Measurements from ENCODE around the gene ANKS3. TPM values are rescaled to one million over a fixed set of nuclear protein-coding genes. Genes with fewer than 3 reads are reported as not detected.
"Not testable (repeated sequence)": the region's sequence is repeated elsewhere in the genome, so short reads cannot be mapped to it uniquely, and the experiment has no call there.

ANKS3 gene
- total RNA-seq, 2 donors from 2014 or later: 10.1 to 23.2 TPM

DNA sequence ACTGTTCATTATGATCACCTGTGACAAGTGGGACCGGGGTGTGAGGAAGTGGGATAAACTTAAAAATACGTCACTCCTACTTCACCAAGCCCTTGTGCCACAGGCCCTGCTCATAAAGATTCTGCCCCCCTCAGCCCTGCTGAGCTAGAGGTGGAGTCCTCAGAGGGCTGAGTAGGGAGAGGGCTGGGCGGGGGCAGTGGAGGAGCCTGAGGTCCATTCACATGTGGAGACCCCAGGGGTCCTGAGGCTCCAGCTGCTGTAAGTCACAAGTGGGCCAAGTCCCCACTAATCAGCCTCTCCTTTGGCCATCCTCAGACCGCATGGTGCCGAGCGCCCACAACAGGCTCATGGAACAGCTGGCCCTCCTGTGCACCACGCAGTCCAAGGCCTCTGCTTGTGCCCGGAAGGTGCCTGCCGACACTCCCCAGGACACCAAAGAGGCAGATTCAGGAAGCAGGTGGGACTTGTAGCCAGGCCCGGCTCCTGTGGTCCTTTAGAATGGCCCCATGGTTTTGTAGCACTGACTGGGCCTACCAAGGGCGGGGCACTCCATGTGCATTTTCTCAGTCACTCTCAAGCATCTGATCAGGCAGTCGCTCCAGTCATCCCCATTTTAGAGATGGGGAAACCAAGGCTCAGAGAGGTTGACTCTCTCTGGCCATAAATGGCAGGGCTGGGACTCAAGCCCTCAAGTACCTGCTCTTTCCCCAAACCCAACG lies 10.6 kb upstream of the ANKS3 start:
- Histone ChIP-seq H3K4me3 (no peak overlapping the region), H3K27ac (no peak overlapping the region), H3K4me1 (no peaks in the 10 kb centered on the region), H3K27me3 (no peaks in the 10 kb centered on the region), H3K9ac (ENCODE audit: low read depth in 2 of 2, low read length in 2 of 2) (no peak overlapping the region), H3K36me3 (no peaks in the 10 kb centered on the region), H3K9me3 (no peaks in the 10 kb centered on the region)
- TF ChIP-seq, protein P1, sequence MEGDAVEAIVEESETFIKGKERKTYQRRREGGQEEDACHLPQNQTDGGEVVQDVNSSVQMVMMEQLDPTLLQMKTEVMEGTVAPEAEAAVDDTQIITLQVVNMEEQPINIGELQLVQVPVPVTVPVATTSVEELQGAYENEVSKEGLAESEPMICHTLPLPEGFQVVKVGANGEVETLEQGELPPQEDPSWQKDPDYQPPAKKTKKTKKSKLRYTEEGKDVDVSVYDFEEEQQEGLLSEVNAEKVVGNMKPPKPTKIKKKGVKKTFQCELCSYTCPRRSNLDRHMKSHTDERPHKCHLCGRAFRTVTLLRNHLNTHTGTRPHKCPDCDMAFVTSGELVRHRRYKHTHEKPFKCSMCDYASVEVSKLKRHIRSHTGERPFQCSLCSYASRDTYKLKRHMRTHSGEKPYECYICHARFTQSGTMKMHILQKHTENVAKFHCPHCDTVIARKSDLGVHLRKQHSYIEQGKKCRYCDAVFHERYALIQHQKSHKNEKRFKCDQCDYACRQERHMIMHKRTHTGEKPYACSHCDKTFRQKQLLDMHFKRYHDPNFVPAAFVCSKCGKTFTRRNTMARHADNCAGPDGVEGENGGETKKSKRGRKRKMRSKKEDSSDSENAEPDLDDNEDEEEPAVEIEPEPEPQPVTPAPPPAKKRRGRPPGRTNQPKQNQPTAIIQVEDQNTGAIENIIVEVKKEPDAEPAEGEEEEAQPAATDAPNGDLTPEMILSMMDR (IDR thresholded peaks at IDR 0.05): no peak
- intact Hi-C loops (cut with DNase I): no loop called here
- DNase-seq: no peak

DNA sequence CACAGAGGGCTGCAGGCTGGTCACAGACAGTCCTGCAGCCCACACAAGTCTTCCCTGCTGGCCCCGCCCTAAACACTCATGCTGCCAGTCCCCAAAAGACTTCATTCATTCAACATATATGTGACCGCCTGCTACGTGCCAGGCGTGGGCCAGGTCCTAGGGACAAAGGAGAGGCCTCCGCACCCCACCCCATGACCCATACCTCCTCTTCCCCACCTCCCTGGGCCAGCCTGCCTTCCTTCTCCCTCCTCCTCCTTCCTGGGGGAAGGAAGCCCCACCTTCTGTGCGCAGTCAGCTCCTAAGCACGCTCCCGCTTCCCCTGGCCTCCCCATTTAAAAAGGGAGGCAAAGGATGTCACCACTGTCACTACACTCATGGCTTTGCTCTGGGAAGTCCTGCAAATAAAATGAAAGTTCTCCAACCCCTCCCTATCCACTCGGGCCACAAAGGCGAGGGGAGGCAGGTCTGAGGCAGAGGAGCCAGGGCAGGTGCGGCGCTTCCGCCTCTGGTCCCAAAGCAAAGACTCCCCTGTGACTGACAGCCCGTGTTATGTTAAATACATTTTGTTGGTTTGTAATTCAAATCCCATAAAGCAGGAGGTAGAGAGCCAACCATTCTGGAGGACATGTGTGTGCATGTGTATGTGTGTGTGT lies 9.3 kb upstream of the ANKS3 start:
- TF ChIP-seq, protein P1 (IDR thresholded peaks at IDR 0.05): no peak
- Histone ChIP-seq H3K27ac (no peak overlapping the region), H3K9ac (ENCODE audit: low read depth in 2 of 2, low read length in 2 of 2) (peak overlapping the region in 1 of 2 donors; percentile 16), H3K36me3 (no peaks in the 10 kb centered on the region), H3K4me1 (no peaks in the 10 kb centered on the region), H3K4me3 (peak overlapping the region; percentile 32), H3K9me3 (no peaks in the 10 kb centered on the region), H3K27me3 (no peaks in the 10 kb centered on the region)
- intact Hi-C loops (cut with DNase I): no loop called here
- DNase-seq: peak; percentile 58

DNA sequence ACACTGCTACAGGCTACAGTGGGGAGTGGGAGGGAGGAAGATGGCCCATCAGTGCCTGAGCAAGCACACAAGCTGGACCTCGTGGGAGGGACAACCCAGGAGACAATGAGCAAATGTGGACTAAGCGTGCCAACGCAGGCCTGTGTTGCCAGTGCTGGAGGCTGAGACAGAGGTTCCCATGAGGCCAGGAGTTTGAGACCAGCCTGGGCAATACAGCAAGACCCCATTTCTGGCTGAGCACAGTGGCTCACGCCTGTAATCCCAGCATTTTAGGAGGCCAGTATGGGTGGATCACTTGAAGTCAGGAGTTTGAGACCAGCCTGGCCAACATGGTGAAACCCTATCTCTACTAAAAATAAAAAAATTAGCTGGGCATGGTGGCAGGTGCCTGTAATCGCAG lies 4.3 kb upstream of the ANKS3 start:
- H3K9ac ChIP-seq (ENCODE audit: low read depth in 2 of 2, low read length in 2 of 2); H3K27ac ChIP-seq: not testable (repeated sequence)
- intact Hi-C loops (cut with DNase I): loop anchor here (10.0 kb wide), 1 partner anchor 216 kb away; the partner anchor contains the start of gene SEC14L5

DNA sequence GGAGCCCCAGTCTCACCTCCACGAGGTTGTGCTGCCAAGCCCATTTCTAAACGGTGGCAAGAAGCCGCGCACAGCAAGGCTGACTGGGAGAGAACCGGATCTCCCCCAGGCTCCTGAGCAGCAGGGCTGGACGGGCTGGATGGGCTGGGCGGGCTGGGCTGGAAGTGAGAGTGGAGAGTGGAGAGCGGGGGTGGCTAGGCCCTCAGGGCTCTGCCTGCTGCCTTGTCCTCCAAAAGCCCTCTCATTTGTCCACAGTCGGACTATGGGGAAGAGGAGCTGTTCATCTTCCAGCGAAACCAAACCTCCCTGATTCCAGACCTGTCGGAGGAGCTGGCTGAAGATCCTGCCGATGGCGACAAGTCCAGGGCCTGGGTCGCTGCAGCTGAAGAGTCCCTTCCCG lies 3.5 kb upstream of the ANKS3 start:
- H3K4me1 ChIP-seq: no peaks in the 10 kb centered on the region
- no peaks in the 10 kb centered on the region for H3K27me3 ChIP-seq
- H3K9ac ChIP-seq (ENCODE audit: low read depth in 2 of 2, low read length in 2 of 2): no peak overlapping the region
- no peaks in the 10 kb centered on the region for H3K36me3 ChIP-seq
- TF ChIP-seq, protein P1 (IDR thresholded peaks at IDR 0.05): no peak
- no peaks in the 10 kb centered on the region for H3K9me3 ChIP-seq
- no peak for DNase-seq
- no peak overlapping the region for H3K4me3 ChIP-seq
- intact Hi-C loops (cut with DNase I): loop anchor here (10.0 kb wide), 1 partner anchor 217 kb away; the partner anchor contains the start of gene SEC14L5
- H3K27ac ChIP-seq: no peak overlapping the region

More for the DNA sequence above, 4.3 kb upstream of the ANKS3 start:
- not testable (repeated sequence) for H3K36me3 ChIP-seq, H3K9me3 ChIP-seq, DNase-seq, H3K4me1 ChIP-seq, H3K27me3 ChIP-seq, H3K4me3 ChIP-seq

DNA sequence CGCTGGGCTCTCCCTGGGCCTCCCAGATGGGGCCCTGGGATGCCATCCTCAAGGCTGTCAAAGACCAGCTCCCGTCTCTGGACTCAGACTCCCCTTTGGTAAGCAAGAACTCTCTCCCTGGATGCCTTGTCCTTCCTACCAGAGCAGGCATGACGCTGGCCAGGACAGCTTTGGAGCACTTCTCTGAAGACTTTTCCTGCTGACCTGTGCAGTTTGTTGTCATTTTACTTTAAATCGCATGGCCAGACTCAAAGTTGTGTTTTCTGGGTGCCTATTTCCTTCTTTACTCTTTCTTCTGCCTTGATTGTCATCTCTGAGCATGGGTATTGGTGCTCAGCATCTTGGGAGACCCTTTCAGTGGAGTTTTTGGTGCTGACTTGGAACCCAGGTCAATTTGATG lies 2.5 kb upstream of the ANKS3 start:
- TF ChIP-seq, protein P1 (IDR thresholded peaks at IDR 0.05): no peak
- Histone ChIP-seq H3K27me3 (no peaks in the 10 kb centered on the region), H3K4me3 (no peak overlapping the region), H3K9me3 (no peaks in the 10 kb centered on the region), H3K27ac (no peak overlapping the region), H3K9ac (ENCODE audit: low read depth in 2 of 2, low read length in 2 of 2) (no peak overlapping the region), H3K36me3 (no peaks in the 10 kb centered on the region), H3K4me1 (no peaks in the 10 kb centered on the region)
- intact Hi-C loops (cut with DNase I): loop anchor here (10.0 kb wide), 1 partner anchor 218 kb away; the partner anchor contains the start of gene SEC14L5
- DNase-seq: no peak

Data from colonic mucosa (tissue), 4 donors.